ENCODE measurements around the gene MACROH2A2. TPM values are rescaled to one million over a fixed set of nuclear protein-coding genes. Genes with fewer than 3 reads are reported as not detected.
"Not testable (repeated sequence)": the region's sequence is repeated elsewhere in the genome, so short reads cannot be mapped to it uniquely, and the experiment has no call there.

Gene MACROH2A2
- total RNA-seq, 1 experiment from 2014 or later: 39.0 TPM

DNA sequence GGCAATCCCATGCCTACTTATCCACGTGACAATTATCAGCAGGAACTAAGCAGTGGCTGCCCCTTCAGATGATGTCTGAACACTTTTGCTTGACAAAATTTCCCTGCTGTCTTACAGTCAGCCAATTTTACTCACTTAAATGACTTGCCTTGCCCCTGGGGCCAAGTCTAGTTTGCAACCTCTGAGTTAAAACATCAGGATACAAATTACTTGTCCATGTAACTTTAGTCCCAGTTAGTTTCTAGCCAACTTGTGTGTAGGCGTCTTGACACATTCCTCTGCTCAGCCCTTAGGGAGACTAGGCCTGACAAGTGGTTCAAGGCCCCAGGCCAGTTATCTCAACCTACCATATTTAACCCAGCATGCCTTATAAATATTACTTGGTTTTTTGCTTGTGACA lies 105.5 kb downstream of the MACROH2A2 start:
- no peak for DNase-seq (ENCODE audit: low read depth)

DNA sequence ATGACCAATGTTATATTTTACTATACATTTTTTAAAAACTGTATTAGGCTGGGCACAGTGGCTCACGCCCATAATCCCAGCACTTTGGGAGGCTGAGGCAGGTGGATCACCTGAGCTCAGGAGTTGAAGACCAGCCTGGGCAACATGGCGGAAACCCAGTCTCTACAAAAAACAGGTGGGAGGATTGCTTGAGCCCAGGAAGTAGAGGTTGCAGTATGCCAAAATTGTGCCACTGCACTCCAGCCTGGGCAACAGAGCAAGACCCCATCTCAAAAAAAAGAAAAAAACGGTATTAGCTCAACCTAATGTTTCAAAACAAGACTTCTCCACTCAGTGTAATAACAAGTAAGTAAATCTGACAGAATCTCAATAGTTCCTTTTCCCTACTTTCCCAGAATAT lies 106.7 kb downstream of the MACROH2A2 start:
- DNase-seq (ENCODE audit: low read depth): not testable (repeated sequence)

DNA sequence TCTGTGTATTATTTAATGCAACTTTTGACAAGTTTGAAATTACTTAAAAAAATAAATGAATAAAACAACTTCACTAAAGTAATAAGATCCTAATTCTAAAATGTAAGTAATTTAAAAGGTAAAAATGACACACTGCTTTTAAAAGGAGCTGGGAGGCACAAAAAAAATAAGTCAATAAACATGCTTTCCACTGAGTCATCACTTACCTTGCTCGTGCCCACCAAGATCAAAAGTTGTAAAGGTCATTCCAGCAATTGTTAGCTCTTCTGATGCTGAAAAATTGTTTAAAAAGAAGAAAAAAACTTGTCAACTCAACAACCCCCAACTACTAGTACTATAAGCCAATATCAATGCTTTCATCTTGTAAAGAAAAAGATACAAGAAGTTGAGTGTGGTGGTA lies 108.2 kb downstream of the MACROH2A2 start:
- no peak for DNase-seq (ENCODE audit: low read depth)

Other genes with a start within 250 kb of the MACROH2A2 start
- 6.5 and 7.0 TPM in 2 replicates for gene AIFM2, start 80.0 kb downstream of the MACROH2A2 start, total RNA-seq (2014; rRNA removed; shearing (Covaris generic))
- gene TYSND1, start 93.9 kb downstream of the MACROH2A2 start, total RNA-seq (2014; rRNA removed; shearing (Covaris generic)): 9.9 and 11.8 TPM in 2 replicates
- 59.2 and 77.9 TPM in 2 replicates for gene SAR1A, start 117.7 kb downstream of the MACROH2A2 start, total RNA-seq (2014; rRNA removed; shearing (Covaris generic))
- 225 and 310 TPM in 2 replicates for gene PPA1, start 180.6 kb downstream of the MACROH2A2 start, total RNA-seq (2014; rRNA removed; shearing (Covaris generic))
- gene NPFFR1, start 231.2 kb downstream of the MACROH2A2 start, total RNA-seq (2014; rRNA removed; shearing (Covaris generic)): under 0.01 TPM in 1 of 2 replicates, not detected in the other